NT2/D1 (cell line): ENCODE data around the gene GRID2.

Source experiments
- DNase-seq: peaks from one replicate; pipeline ENCODE4 v3.0.0-alpha.2; 2011; ENCODE audit warnings: low read depth, low spot score
- H3K27me3 ChIP-seq: 2 replicates; pipeline ENCODE4 v1.6.0; 2011; ENCODE audit warnings: mild to moderate bottlenecking; ENCODE audit not compliant: insufficient read length, insufficient read depth
- H3K36me3 ChIP-seq: 2 replicates; pipeline ENCODE4 v1.6.1; 2011; ENCODE audit warnings: mild to moderate bottlenecking, low read length, mixed read lengths; ENCODE audit not compliant: insufficient read depth, insufficient read length
- H3K4me1 ChIP-seq: 2 replicates; pipeline ENCODE4 v1.5.1; 2011; ENCODE audit not compliant: insufficient read depth, insufficient read length
- H3K4me3 ChIP-seq: 2 replicates; pipeline ENCODE4 v1.5.1; 2011; ENCODE audit warnings: low read depth; ENCODE audit not compliant: insufficient read length
- H3K9ac ChIP-seq: 2 replicates; pipeline ENCODE4 v1.6.0; 2011; ENCODE audit warnings: low read depth; ENCODE audit not compliant: insufficient read length
- H3K9me3 ChIP-seq: 2 replicates; pipeline ENCODE4 v1.5.1; 2011; ENCODE audit warnings: mild to moderate bottlenecking, low read length; ENCODE audit not compliant: insufficient read depth
- SUZ12 ChIP-seq: IDR thresholded peaks from 2 replicates; pipeline ENCODE4 v1.6.1; 2011; ENCODE audit not compliant: insufficient read length, insufficient read depth; ENCODE audit errors: extremely low read depth
- YY1 ChIP-seq: IDR thresholded peaks from 2 replicates; pipeline ENCODE4 v1.6.1; 2011; ENCODE audit not compliant: insufficient read length, insufficient read depth
- ZNF274 ChIP-seq: IDR thresholded peaks from 2 replicates; pipeline ENCODE4 v1.6.1; 2011; ENCODE audit warnings: mild to moderate bottlenecking, low read depth, low read length

Gene GRID2

DNA sequence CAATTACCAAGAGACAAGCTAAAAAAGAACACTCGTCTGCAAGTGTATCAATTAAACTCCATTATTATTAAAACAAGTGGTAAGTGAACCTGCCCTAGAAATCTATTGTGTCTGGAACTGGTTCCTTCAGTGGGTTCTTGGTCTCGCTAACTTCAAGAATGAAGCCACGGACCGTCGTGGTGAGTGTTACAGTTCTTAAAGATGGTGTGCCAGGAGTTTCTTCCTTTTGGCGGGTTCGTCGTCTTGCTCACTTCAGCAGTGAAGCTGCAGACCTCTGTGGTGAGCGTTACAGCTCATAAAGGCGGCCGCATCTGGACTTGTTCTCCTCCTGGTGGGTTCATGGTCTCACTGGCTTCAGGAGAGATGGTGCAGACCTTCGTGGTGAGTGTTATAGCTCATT is 231.8 kb downstream of the GRID2 start:
- Histone ChIP-seq H3K4me1 (no peaks in the 10 kb centered on the region), H3K27me3 (no peaks in the 10 kb centered on the region), H3K36me3 (no peaks in the 10 kb centered on the region), H3K4me3 (no peak overlapping the region), H3K9ac (no peak overlapping the region), H3K9me3 (peaks cover 6% of the 10 kb centered on the region; the same call in 1 of the 2 replicates)
- DNase-seq = no peak
- TF ChIP-seq SUZ12 (no peak), ZNF274 (no peak), YY1 (no peak)

DNA sequence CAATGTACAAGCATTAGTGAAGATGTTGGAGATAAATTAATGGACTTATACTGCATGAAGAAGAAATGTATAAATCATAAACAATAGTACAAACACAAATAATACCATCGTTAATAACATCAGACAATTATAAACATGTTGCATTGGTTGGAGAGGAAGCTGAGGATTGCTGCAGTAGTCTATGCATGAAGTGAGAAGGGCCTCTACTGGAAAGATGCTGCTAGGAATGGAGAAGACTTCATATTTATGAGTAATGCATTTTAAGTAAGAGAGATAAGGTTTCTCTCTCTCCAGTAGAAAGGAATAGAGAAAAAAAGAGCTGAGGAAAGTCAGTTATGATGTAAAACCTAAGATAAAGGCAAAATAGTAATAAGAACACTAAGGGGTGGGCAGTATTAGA is 247.8 kb downstream of the GRID2 start:
- no peaks in the 10 kb centered on the region for H3K4me1 ChIP-seq
- H3K9ac ChIP-seq = no peak overlapping the region
- no peaks in the 10 kb centered on the region for H3K36me3 ChIP-seq
- H3K27me3 ChIP-seq = no peaks in the 10 kb centered on the region
- DNase-seq = no peak
- TF ChIP-seq ZNF274 (no peak), SUZ12 (no peak), YY1 (no peak)
- H3K9me3 ChIP-seq = no peaks in the 10 kb centered on the region
- no peak overlapping the region for H3K4me3 ChIP-seq

DNA sequence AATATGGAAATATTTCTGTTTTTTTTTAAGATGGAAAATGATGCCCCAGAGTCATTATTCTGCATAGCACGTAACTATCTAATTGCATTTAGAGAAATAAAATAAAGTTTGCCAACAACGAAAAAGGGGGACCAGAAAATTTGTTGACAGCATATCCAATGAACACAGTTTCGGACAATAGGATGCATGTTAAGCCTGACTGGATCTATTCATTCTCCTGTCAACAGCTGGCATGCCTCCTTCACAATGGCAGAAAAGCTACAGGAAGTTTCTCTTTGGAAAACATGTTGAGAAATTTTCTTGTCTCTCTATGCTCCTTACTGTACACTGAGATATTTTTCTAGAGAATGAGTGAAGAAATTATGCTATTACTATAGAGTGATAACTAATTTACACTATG is 262.5 kb downstream of the GRID2 start:
- no peaks in the 10 kb centered on the region for H3K36me3 ChIP-seq
- no peaks in the 10 kb centered on the region for H3K4me1 ChIP-seq
- no peak overlapping the region for H3K4me3 ChIP-seq
- H3K27me3 ChIP-seq = no peaks in the 10 kb centered on the region
- TF ChIP-seq SUZ12 (no peak), ZNF274 (no peak), YY1 (no peak)
- no peaks in the 10 kb centered on the region for H3K9me3 ChIP-seq
- no peak for DNase-seq
- H3K9ac ChIP-seq = no peak overlapping the region

DNA sequence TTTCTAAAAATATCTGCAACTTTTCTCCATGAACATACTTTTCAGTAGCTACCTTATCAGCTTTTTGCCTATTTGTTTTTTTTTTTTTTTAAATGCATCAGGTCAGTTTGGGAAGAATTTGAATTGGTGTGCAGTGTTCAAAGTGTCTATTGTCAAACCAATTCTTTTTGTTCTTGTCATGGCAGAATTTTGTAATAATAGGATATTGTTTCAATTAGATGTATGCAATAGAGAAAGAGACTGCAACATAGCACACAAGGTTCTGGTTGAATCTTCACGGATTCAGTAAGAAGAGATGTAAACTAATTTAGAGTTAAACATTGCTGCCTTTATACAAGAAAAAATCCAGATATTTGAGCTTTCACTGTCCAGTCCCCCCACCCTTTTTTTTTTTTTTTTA is 277.1 kb downstream of the GRID2 start:
- Histone ChIP-seq H3K27me3 (no peaks in the 10 kb centered on the region), H3K4me1 (no peaks in the 10 kb centered on the region)

DNA sequence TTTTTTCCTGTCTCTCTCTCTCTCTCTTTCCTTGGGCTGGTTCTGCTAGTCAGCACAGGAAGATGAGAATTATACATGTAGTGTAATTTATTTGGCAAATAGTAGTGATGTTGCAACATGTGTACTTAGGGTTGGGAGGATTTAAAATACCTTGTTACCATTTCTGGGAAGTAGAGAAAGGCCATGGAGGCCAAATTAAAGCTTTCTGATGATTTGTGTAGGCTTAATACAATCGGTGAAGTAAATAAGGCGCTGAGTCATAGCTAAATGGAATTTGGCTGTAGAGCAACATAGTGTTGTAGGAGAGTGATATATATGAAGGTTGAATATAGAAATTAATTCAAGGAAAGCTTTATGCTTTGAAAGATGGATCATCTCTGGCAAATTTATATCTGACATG is 295.3 kb downstream of the GRID2 start:
- Histone ChIP-seq H3K27me3 (no peaks in the 10 kb centered on the region), H3K9ac (no peak overlapping the region), H3K4me1 (no peaks in the 10 kb centered on the region), H3K36me3 (no peaks in the 10 kb centered on the region), H3K9me3 (no peaks in the 10 kb centered on the region), H3K4me3 (no peak overlapping the region)
- DNase-seq = no peak
- no peak for TF ChIP-seq YY1
- no peak for TF ChIP-seq SUZ12
- TF ChIP-seq ZNF274 = no peak

More for the DNA sequence above, 277.1 kb downstream of the GRID2 start:
- H3K36me3 ChIP-seq = no peaks in the 10 kb centered on the region
- no peak for TF ChIP-seq ZNF274
- no peak for TF ChIP-seq YY1
- TF ChIP-seq SUZ12 = no peak
- no peaks in the 10 kb centered on the region for H3K9me3 ChIP-seq
- H3K9ac ChIP-seq = no peak overlapping the region
- no peak for DNase-seq
- H3K4me3 ChIP-seq = no peak overlapping the region

DNA sequence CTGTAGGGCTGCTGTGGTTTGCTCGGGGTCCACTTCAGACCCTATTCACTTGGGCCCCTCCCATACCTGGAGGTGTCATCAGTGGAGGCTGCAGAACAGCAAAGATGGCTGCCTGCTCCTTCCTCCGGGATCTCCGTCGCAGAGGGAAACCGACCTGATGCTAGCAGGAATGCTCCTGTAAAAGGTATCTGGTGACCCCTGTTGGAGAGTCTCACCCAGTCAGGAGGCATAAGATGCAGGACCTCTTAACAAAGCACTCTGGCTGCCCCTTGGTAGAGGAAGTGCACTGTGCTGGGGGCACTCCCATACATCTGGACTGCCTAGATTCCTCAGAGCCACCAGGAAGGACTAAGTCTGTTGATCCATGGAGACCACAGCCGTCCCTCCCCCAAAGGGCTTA is 296.9 kb downstream of the GRID2 start:
- TF ChIP-seq YY1 (no peak), ZNF274 (no peak), SUZ12 (no peak)
- H3K36me3 ChIP-seq = no peaks in the 10 kb centered on the region
- no peaks in the 10 kb centered on the region for H3K27me3 ChIP-seq
- no peak overlapping the region for H3K9ac ChIP-seq
- H3K4me3 ChIP-seq = no peak overlapping the region
- DNase-seq = peak; percentile 5
- H3K9me3 ChIP-seq = no peaks in the 10 kb centered on the region
- no peaks in the 10 kb centered on the region for H3K4me1 ChIP-seq

DNA sequence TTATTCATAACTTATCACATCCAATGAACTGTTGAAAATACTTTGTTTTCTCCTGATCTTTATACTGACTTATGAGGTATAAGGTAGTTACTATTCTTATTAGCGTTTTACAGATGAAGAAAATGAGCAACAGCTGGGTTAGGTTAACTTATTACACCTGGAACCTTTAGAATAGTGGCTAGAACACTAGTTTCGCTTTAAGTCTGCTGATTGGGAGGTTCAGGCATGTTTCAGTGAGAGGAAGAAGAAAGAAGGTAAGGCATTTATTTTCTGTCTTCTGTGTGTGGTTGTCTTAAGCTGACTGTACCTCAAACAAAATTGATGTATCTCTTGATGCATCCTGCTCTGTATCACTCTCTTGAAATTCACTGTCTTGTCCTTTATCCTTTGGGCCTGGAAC is 302.5 kb downstream of the GRID2 start:
- H3K27me3 ChIP-seq = no peaks in the 10 kb centered on the region
- no peaks in the 10 kb centered on the region for H3K4me1 ChIP-seq
- no peaks in the 10 kb centered on the region for H3K9me3 ChIP-seq
- no peaks in the 10 kb centered on the region for H3K36me3 ChIP-seq
- H3K4me3 ChIP-seq = no peak overlapping the region
- no peak overlapping the region for H3K9ac ChIP-seq
- DNase-seq = no peak
- no peak for TF ChIP-seq ZNF274
- TF ChIP-seq YY1 = no peak
- TF ChIP-seq SUZ12 = no peak

DNA sequence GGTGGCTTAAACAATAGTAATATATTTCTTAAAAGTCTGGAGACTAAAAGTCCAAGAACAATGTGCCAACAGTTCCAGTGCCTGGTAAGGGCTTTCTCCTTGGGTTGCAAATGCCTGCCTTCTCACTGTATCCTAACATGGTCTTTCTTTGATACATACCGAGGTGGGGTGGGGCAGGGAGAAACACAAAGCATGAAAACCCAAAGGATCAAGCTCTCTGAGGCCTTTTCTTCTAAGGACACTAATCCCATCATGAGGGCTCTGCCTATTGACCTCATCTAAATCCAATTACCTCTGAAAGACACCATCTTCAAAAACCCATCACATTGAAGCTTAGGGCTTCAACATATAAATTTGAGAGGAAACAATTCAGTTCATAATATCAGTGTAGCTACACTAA is 311.3 kb downstream of the GRID2 start:
- no peaks in the 10 kb centered on the region for H3K4me1 ChIP-seq
- no peak for TF ChIP-seq YY1
- TF ChIP-seq SUZ12 = no peak
- TF ChIP-seq ZNF274 = no peak
- no peaks in the 10 kb centered on the region for H3K27me3 ChIP-seq
- H3K9ac ChIP-seq = no peak overlapping the region
- H3K36me3 ChIP-seq = no peaks in the 10 kb centered on the region
- no peak overlapping the region for H3K4me3 ChIP-seq
- no peaks in the 10 kb centered on the region for H3K9me3 ChIP-seq
- peak; percentile 2 for DNase-seq
